ENCODE measurements around the gene FBXO3.
"Not testable (repeated sequence)": the region's sequence is repeated elsewhere in the genome, so short reads cannot be mapped to it uniquely, and the experiment has no call there.

FBXO3 gene

GRCh38 chr11:33770236-33770635 is 4.1 kb downstream of the FBXO3 start:
- DNase-seq: no peak

- DNase-seq: peak; percentile 62
These were observed 4.8 kb downstream of the FBXO3 start for GRCh38 chr11:33769542-33769941.

GRCh38 chr11:33767624-33768023 is 6.7 kb downstream of the FBXO3 start:
- no peak for DNase-seq

GRCh38 chr11:33766085-33766484 is 8.2 kb downstream of the FBXO3 start:
- no peak for DNase-seq

- DNase-seq: no peak
These were observed 12.8 kb downstream of the FBXO3 start for GRCh38 chr11:33761471-33761870.

GRCh38 chr11:33753304-33753967 is 20.9 kb downstream of the FBXO3 start:
- no peak for DNase-seq

GRCh38 chr11:33751878-33752277 is 22.4 kb downstream of the FBXO3 start:
- DNase-seq: no peak

GRCh38 chr11:33747979-33748378 is 26.3 kb downstream of the FBXO3 start:
- no peak for DNase-seq

GRCh38 chr11:33743291-33743690 is 31.0 kb downstream of the FBXO3 start:
- DNase-seq: peak; percentile 54

GRCh38 chr11:33742249-33742851 is 32.0 kb downstream of the FBXO3 start:
- DNase-seq: no peak

- DNase-seq: no peak
These were observed 32.5 kb downstream of the FBXO3 start for GRCh38 chr11:33741806-33742205.

GRCh38 chr11:33737362-33737821 is 36.9 kb downstream of the FBXO3 start:
- DNase-seq: no peak

- DNase-seq: peak; percentile 97
These were observed 38.0 kb downstream of the FBXO3 start, which contains the start of gene CD59 for GRCh38 chr11:33736148-33736812. Gene CD59, minus strand, starts transcription at chr11:33736423. Its CDS starts 13,978 bp downstream, at chr11:33722445.

- DNase-seq: peak; percentile 65
These were observed 38.8 kb downstream of the FBXO3 start for GRCh38 chr11:33735271-33736147.

GRCh38 chr11:33734441-33735270 is 39.7 kb downstream of the FBXO3 start:
- DNase-seq: no peak

GRCh38 chr11:33733980-33734379 is 40.3 kb downstream of the FBXO3 start:
- DNase-seq: no peak

GRCh38 chr11:33731723-33732531 is 42.4 kb downstream of the FBXO3 start:
- DNase-seq: no peak

GRCh38 chr11:33730716-33731115 is 43.6 kb downstream of the FBXO3 start:
- no peak for DNase-seq

- not testable (repeated sequence) for DNase-seq
These were observed 45.2 kb downstream of the FBXO3 start for GRCh38 chr11:33729072-33729664.

GRCh38 chr11:33727539-33727938 is 46.8 kb downstream of the FBXO3 start:
- DNase-seq: not testable (repeated sequence)

- no peak for DNase-seq
These were observed 48.8 kb downstream of the FBXO3 start for GRCh38 chr11:33725496-33725895.
